WTC11 (cell line): ENCODE measurements around the gene IRX2. TPM values are rescaled to one million over a fixed set of nuclear protein-coding genes. Genes with fewer than 3 reads are reported as not detected.

Source experiments
- ATAC-seq: fragments of 200-7000 bp; cut with Tn5 transposase; 2 replicates; pipeline ENCODE4 v1.10.0; 2021; ENCODE audit warnings: mild to moderate bottlenecking, moderate library complexity
- CTCF ChIA-PET: fragments of 300-600 bp; sonication (Branson Sonifier 250); formaldehyde crosslinking; loops from one replicate; lab custom pipeline; 2021; ENCODE audit warnings: antibody characterized with exemption; lab: Charles Lee
- POLR2A ChIA-PET: fragments of 350-600 bp; sonication (Branson Sonifier 250); formaldehyde crosslinking; loops from one replicate; lab custom pipeline; 2021; ENCODE audit warnings: antibody characterized with exemption; lab: Charles Lee
- DNase-seq: peaks from one replicate; pipeline ENCODE4 v3.0.0; 2021; ENCODE audit warnings: low spot score
- H3K27ac Mint-ChIP-seq: 2 replicates; pipeline ENCODE4 v1.8.0; 2021; ENCODE audit warnings: mixed read lengths
- H3K27me3 Mint-ChIP-seq: 2 replicates; pipeline ENCODE4 v1.8.0; 2021; ENCODE audit warnings: low read depth, mild to moderate bottlenecking, moderate library complexity, mixed read lengths
- H3K36me3 Mint-ChIP-seq: 2 replicates; pipeline ENCODE4 v1.8.0; 2021; ENCODE audit warnings: mixed read lengths
- H3K4me1 Mint-ChIP-seq: 2 replicates; pipeline ENCODE4 v1.8.0; 2022; ENCODE audit warnings: mixed read lengths
- H3K4me3 Mint-ChIP-seq: 2 replicates; pipeline ENCODE4 v1.8.0; 2021; ENCODE audit warnings: mild to moderate bottlenecking, moderate library complexity, mixed read lengths
- H3K9me3 Mint-ChIP-seq: 2 replicates; pipeline ENCODE4 v1.8.0; 2021; ENCODE audit warnings: mixed read lengths
- AFF4 ChIP-seq: sonication (generic); formaldehyde crosslinking; IDR thresholded peaks from 2 replicates; pipeline ENCODE4 v1.8.1; 2023; ENCODE audit warnings: mild to moderate bottlenecking, missing genetic modification reagents, borderline replicate concordance
- ARID4B ChIP-seq: sonication (generic); formaldehyde crosslinking; IDR thresholded peaks from 2 replicates; pipeline ENCODE4 v1.8.0; 2023; ENCODE audit warnings: missing genetic modification reagents, mild to moderate bottlenecking, borderline replicate concordance
- ATF2 ChIP-seq: sonication (generic); formaldehyde crosslinking; IDR thresholded peaks from 2 replicates; pipeline ENCODE4 v1.8.1; 2022; ENCODE audit warnings: low read depth, missing genetic modification reagents, borderline replicate concordance
- CDX4 ChIP-seq: fragments of 250-450 bp; sonication (Bioruptor Pico); IDR thresholded peaks from 2 replicates; pipeline ENCODE4 v1.9.0; 2021; ENCODE audit warnings: moderate library complexity, mild to moderate bottlenecking, inconsistent platforms, borderline replicate concordance
- ESRRA ChIP-seq: sonication (generic); formaldehyde crosslinking; IDR thresholded peaks from 2 replicates; pipeline ENCODE4 v1.8.1; 2022; ENCODE audit warnings: mild to moderate bottlenecking, missing genetic modification reagents, borderline replicate concordance
- FOXP1 ChIP-seq: sonication (generic); formaldehyde crosslinking; IDR thresholded peaks from 2 replicates; pipeline ENCODE4 v1.8.0; 2022; ENCODE audit warnings: missing genetic modification reagents, mild to moderate bottlenecking, moderate library complexity, borderline replicate concordance
- HMGXB4 ChIP-seq: sonication (generic); formaldehyde crosslinking; IDR thresholded peaks from 2 replicates; pipeline ENCODE4 v1.8.1; 2023; ENCODE audit warnings: mild to moderate bottlenecking, moderate library complexity, missing genetic modification reagents
- NFATC4 ChIP-seq: fragments of 250-450 bp; sonication (Bioruptor Pico); IDR thresholded peaks from 2 replicates; pipeline ENCODE4 v1.9.0; 2021; ENCODE audit warnings: mild to moderate bottlenecking
- NFYB ChIP-seq: sonication (generic); formaldehyde crosslinking; conservative IDR thresholded peaks from 2 replicates; pipeline ENCODE4 v1.8.0; 2022; ENCODE audit warnings: low read depth, missing genetic modification reagents
- NR1H2 ChIP-seq: sonication (generic); formaldehyde crosslinking; IDR thresholded peaks from 2 replicates; pipeline ENCODE4 v1.9.0; 2021; ENCODE audit warnings: mild to moderate bottlenecking, moderate library complexity, missing genetic modification reagents
- PRRX2 ChIP-seq: fragments of 250-450 bp; sonication (Bioruptor Pico); IDR thresholded peaks from 2 replicates; pipeline ENCODE4 v1.8.0; 2021; ENCODE audit warnings: mild to moderate bottlenecking
- STAT6 ChIP-seq: sonication (generic); formaldehyde crosslinking; conservative IDR thresholded peaks from 2 replicates; pipeline ENCODE4 v1.8.1; 2023; ENCODE audit warnings: mild to moderate bottlenecking, low read depth, missing genetic modification reagents, moderate library complexity
- TP53 ChIP-seq: sonication (generic); formaldehyde crosslinking; IDR thresholded peaks from 2 replicates; pipeline ENCODE4 v1.8.1; 2023; ENCODE audit warnings: mild to moderate bottlenecking, missing genetic modification reagents
- ZBTB21 ChIP-seq: sonication (generic); formaldehyde crosslinking; IDR thresholded peaks from 2 replicates; pipeline ENCODE4 v1.8.1; 2023; ENCODE audit warnings: mild to moderate bottlenecking, missing genetic modification reagents, borderline replicate concordance
- ZNF121 ChIP-seq: sonication (generic); formaldehyde crosslinking; IDR thresholded peaks from 2 replicates; pipeline ENCODE4 v1.8.0; 2023; ENCODE audit warnings: missing genetic modification reagents
- ZNF138 ChIP-seq: sonication (generic); formaldehyde crosslinking; conservative IDR thresholded peaks from 2 replicates; pipeline ENCODE4 v1.8.1; 2022; ENCODE audit warnings: mild to moderate bottlenecking, moderate library complexity, missing genetic modification reagents
- ZNF263 ChIP-seq: sonication (generic); formaldehyde crosslinking; IDR thresholded peaks from 2 replicates; pipeline ENCODE4 v1.8.1; 2022; ENCODE audit warnings: low read depth, mild to moderate bottlenecking, moderate library complexity, missing genetic modification reagents
- ZNF317 ChIP-seq: sonication (generic); formaldehyde crosslinking; IDR thresholded peaks from 2 replicates; pipeline ENCODE4 v1.8.1; 2023; ENCODE audit warnings: low read depth, mild to moderate bottlenecking, moderate library complexity, missing genetic modification reagents, borderline replicate concordance
- total RNA-seq: library from RNA; stranded (reverse); gene quantifications from 3 replicates; pipeline ENCODE4 v1.2.3, GENCODE V29; 2021

IRX2 gene
- total RNA-seq, 1 experiment from 2014 or later: 63.2 TPM

GRCh38 chr5:2722901-2723300 is 28.6 kb downstream of the IRX2 start (continued):
- TF ChIP-seq ATF2 (no peak), PRRX2 (CRISPR knock-in tag) (no peak), NR1H2 (CRISPR knock-in tag) (no peak), ZNF121 (CRISPR knock-in tag) (no peak), STAT6 (CRISPR knock-in tag) (no peak)

GRCh38 chr5:2721385-2722138 is 29.9 kb downstream of the IRX2 start:
- H3K27ac Mint-ChIP-seq: no peak overlapping the region
- CTCF ChIA-PET: no interaction called here
- no peaks in the 10 kb centered on the region for H3K36me3 Mint-ChIP-seq
- no peaks in the 10 kb centered on the region for H3K27me3 Mint-ChIP-seq
- H3K4me1 Mint-ChIP-seq: no peaks in the 10 kb centered on the region
- H3K9me3 Mint-ChIP-seq: no peaks in the 10 kb centered on the region
- DNase-seq (no peak), ATAC-seq (no peak)
- POLR2A ChIA-PET: no interaction called here
- no peak overlapping the region for H3K4me3 Mint-ChIP-seq
- no peak for TF ChIP-seq HMGXB4 (CRISPR knock-in tag)
- TF ChIP-seq NFYB (CRISPR knock-in tag): no peak
- no peak for TF ChIP-seq TP53
- no peak for TF ChIP-seq ESRRA (CRISPR knock-in tag)
- TF ChIP-seq ZNF138 (CRISPR knock-in tag): no peak
- no peak for TF ChIP-seq NFATC4 (CRISPR knock-in tag)
- TF ChIP-seq ZNF263 (CRISPR knock-in tag): no peak
- TF ChIP-seq ZBTB21 (CRISPR knock-in tag): no peak
- TF ChIP-seq ZNF317 (CRISPR knock-in tag): no peak
- no peak for TF ChIP-seq FOXP1 (CRISPR knock-in tag)
- no peak for TF ChIP-seq ARID4B (CRISPR knock-in tag)
- TF ChIP-seq AFF4 (CRISPR knock-in tag): no peak
- no peak for TF ChIP-seq CDX4 (CRISPR knock-in tag)
